ENCODE results near the gene FANCL. TPM values are rescaled to one million over a fixed set of nuclear protein-coding genes. Genes with fewer than 3 reads are reported as not detected.

Gene FANCL
- total and polyA plus RNA-seq, 4 donors, result 6.2 to 60.0 (median 22.3) TPM

DNA sequence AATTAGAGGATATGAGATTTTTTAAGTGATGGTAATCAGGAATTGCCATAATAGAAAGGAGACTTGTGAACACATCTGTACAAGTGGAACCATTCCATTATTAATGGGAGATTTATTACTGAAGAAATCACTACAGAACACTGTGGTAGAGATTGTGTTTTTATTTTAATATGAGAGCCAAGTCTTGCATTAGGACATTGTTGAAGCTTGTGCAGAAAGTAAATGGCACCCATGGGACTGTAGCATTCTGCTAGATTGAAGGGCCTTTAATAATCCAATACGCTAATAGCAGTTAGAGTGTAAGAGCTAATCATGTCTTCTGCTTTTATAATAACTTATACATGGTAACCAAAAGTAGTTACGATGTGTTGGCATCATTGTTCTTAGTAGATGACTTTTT is 110.9 kb downstream of the FANCL start:
- ATAC-seq (ENCODE audit: insufficient read depth, low FRiP score), result no peak
- H3K4me1 ChIP-seq (ENCODE audit: control insufficient read depth in 5 of 5, insufficient read depth in 5 of 5, low read length in 5 of 5), result peaks cover 0 to 11% (median 0%) of the 10 kb centered on the region in 5 donors
- no peak overlapping the region for H3K9ac ChIP-seq (ENCODE audit: insufficient read depth in 1 of 2, low read length in 2 of 2)
- no peaks in the 10 kb centered on the region for H3K27me3 ChIP-seq (ENCODE audit: control insufficient read depth in 3 of 3, insufficient read depth in 3 of 3, low read length in 2 of 3)
- DNase-seq, result no peak
- no peak overlapping the region for H3K4me3 ChIP-seq
- 95 to 96% methylated on average over 2 of the region's 2 CpGs for WGBS, 2 donors
- no peaks in the 10 kb centered on the region for H3K9me3 ChIP-seq (ENCODE audit: control insufficient read depth in 4 of 4, insufficient read depth in 3 of 4, low read length in 3 of 4)
- peaks cover 0 to 4% (median 3%) of the 10 kb centered on the region in 4 donors for H3K36me3 ChIP-seq (ENCODE audit: control insufficient read depth in 4 of 4, insufficient read depth in 4 of 4, low read length in 4 of 4)
- H3K27ac ChIP-seq (ENCODE audit: low read depth in 1 of 2, low read length in 1 of 2), result no peak overlapping the region
- TF ChIP-seq, protein P1, sequence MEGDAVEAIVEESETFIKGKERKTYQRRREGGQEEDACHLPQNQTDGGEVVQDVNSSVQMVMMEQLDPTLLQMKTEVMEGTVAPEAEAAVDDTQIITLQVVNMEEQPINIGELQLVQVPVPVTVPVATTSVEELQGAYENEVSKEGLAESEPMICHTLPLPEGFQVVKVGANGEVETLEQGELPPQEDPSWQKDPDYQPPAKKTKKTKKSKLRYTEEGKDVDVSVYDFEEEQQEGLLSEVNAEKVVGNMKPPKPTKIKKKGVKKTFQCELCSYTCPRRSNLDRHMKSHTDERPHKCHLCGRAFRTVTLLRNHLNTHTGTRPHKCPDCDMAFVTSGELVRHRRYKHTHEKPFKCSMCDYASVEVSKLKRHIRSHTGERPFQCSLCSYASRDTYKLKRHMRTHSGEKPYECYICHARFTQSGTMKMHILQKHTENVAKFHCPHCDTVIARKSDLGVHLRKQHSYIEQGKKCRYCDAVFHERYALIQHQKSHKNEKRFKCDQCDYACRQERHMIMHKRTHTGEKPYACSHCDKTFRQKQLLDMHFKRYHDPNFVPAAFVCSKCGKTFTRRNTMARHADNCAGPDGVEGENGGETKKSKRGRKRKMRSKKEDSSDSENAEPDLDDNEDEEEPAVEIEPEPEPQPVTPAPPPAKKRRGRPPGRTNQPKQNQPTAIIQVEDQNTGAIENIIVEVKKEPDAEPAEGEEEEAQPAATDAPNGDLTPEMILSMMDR (IDR thresholded peaks at IDR 0.05; ENCODE audit: control extremely low read depth, extremely low read depth), result no peak

DNA sequence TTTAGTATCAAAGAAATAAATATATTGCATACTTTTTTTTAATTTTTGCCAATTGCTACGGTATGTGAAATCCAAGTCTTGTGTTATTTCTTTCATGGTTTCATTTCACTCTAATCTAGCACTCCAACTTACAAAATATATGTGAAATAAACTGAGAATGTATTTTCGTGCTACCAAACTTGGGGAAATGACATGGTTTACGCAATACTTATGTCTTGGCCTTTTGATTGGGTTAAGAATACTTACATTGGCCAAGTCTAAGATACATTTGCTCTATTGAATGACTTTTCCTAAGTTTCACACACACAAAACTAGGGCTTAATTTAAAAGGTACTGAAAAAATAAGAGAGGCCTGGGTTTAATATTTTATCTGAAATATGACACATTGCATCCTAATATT is 114.0 kb downstream of the FANCL start:
- WGBS, 2 donors, result 86 to 91% methylated on average over 3 of the region's 3 CpGs
- Histone ChIP-seq H3K27ac (ENCODE audit: low read depth in 1 of 2, low read length in 1 of 2) (no peak overlapping the region), H3K36me3 (ENCODE audit: control insufficient read depth in 4 of 4, insufficient read depth in 4 of 4, low read length in 4 of 4) (peaks cover 0 to 7% (median 3%) of the 10 kb centered on the region in 4 donors), H3K4me1 (ENCODE audit: control insufficient read depth in 5 of 5, insufficient read depth in 5 of 5, low read length in 5 of 5) (peaks cover 0 to 9% (median 0%) of the 10 kb centered on the region in 5 donors), H3K4me3 (no peak overlapping the region), H3K9me3 (ENCODE audit: control insufficient read depth in 4 of 4, insufficient read depth in 3 of 4, low read length in 3 of 4) (no peaks in the 10 kb centered on the region), H3K27me3 (ENCODE audit: control insufficient read depth in 3 of 3, insufficient read depth in 3 of 3, low read length in 2 of 3) (no peaks in the 10 kb centered on the region), H3K9ac (ENCODE audit: insufficient read depth in 1 of 2, low read length in 2 of 2) (no peak overlapping the region)
- DNase-seq (no peak), ATAC-seq (ENCODE audit: insufficient read depth, low FRiP score) (no peak)
- TF ChIP-seq, protein P1 (IDR thresholded peaks at IDR 0.05; ENCODE audit: control extremely low read depth, extremely low read depth), result no peak

DNA sequence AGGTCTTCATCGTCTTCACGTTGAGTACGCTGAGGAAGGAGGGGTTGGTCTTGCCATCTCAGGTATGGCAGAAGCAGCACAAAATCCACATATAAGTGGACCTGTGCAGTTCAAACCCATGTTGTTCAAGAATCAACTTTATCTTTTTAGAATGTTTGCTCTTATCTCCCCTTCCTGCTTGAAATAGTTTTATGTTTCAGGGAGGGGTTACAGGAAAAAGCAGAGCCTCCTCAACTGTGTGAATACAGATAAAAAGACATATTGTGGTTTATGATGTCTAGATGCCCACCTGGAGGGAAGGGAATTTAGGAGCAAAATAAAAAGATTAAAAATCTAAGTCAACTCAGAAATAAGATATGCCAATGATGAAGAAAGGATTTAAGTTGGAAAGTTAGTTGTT is 118.6 kb downstream of the FANCL start:
- Histone ChIP-seq H3K27me3 (ENCODE audit: control insufficient read depth in 3 of 3, insufficient read depth in 3 of 3, low read length in 2 of 3) (no peaks in the 10 kb centered on the region), H3K27ac (ENCODE audit: low read depth in 1 of 2, low read length in 1 of 2) (no peak overlapping the region), H3K4me3 (no peak overlapping the region), H3K9ac (ENCODE audit: insufficient read depth in 1 of 2, low read length in 2 of 2) (no peak overlapping the region), H3K9me3 (ENCODE audit: control insufficient read depth in 4 of 4, insufficient read depth in 3 of 4, low read length in 3 of 4) (no peaks in the 10 kb centered on the region), H3K4me1 (ENCODE audit: control insufficient read depth in 5 of 5, insufficient read depth in 5 of 5, low read length in 5 of 5) (no peaks in the 10 kb centered on the region), H3K36me3 (ENCODE audit: control insufficient read depth in 4 of 4, insufficient read depth in 4 of 4, low read length in 4 of 4) (peaks cover 0 to 7% (median 0%) of the 10 kb centered on the region in 4 donors)
- DNase-seq (no peak), ATAC-seq (ENCODE audit: insufficient read depth, low FRiP score) (no peak)
- TF ChIP-seq, protein P1 (IDR thresholded peaks at IDR 0.05; ENCODE audit: control extremely low read depth, extremely low read depth), result no peak
- WGBS, 2 donors, result 96 to 98% methylated on average over 3 of the region's 3 CpGs

DNA sequence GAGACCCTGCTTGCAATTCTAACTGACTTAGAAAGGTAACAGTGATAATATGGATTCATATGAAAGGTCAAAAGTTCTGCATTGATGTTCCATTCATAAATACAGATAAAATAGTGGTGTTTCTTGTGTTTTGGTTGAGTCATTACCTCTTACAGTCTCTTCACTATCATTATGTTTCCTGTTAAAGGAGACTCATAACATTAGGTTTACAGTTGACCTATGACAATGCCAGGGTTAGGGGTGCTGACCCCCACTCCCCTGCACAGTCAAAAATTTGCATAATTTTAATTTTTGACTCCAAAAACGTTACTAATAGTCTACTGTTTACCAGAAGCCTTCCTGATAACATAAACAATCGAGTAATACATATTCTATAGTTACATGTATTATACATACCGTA is 119.1 kb downstream of the FANCL start:
- 79 to 87% methylated on average over 3 of the region's 3 CpGs for WGBS, 2 donors
- Histone ChIP-seq H3K27me3 (ENCODE audit: control insufficient read depth in 3 of 3, insufficient read depth in 3 of 3, low read length in 2 of 3) (no peaks in the 10 kb centered on the region), H3K9me3 (ENCODE audit: control insufficient read depth in 4 of 4, insufficient read depth in 3 of 4, low read length in 3 of 4) (no peaks in the 10 kb centered on the region), H3K27ac (ENCODE audit: low read depth in 1 of 2, low read length in 1 of 2) (no peak overlapping the region), H3K4me3 (no peak overlapping the region), H3K36me3 (ENCODE audit: control insufficient read depth in 4 of 4, insufficient read depth in 4 of 4, low read length in 4 of 4) (peaks cover 0 to 7% (median 0%) of the 10 kb centered on the region in 4 donors), H3K4me1 (ENCODE audit: control insufficient read depth in 5 of 5, insufficient read depth in 5 of 5, low read length in 5 of 5) (no peaks in the 10 kb centered on the region), H3K9ac (ENCODE audit: insufficient read depth in 1 of 2, low read length in 2 of 2) (no peak overlapping the region)
- TF ChIP-seq, protein P1 (IDR thresholded peaks at IDR 0.05; ENCODE audit: control extremely low read depth, extremely low read depth), result no peak
- DNase-seq, result no peak
- ATAC-seq (ENCODE audit: insufficient read depth, low FRiP score), result no peak
